Adrenal gland (tissue), 12 donors: ENCODE data around the gene SIL1. TPM values are rescaled to one million over a fixed set of nuclear protein-coding genes. Genes with fewer than 3 reads are reported as not detected.
"Not testable (repeated sequence)": the region's sequence is repeated elsewhere in the genome, so short reads cannot be mapped to it uniquely, and the experiment has no call there.

Experiments used
- DNase-seq, 7 donors: peaks; one replicate each; pipeline ENCODE4 v3.0.0-alpha.2; 2019 to 2020
- H3K27ac ChIP-seq, 5 donors: fragments of 200-600 bp; sonication (generic) in 4 of 5; 1 replicate in 3 of 5; 2 replicates in 2 of 5; pipeline versions ENCODE4 v1.5.1 to v1.8.0; 2016 to 2020; ENCODE audit warnings: mild to moderate bottlenecking in 1 of 5
- H3K27me3 ChIP-seq: fragments of 200-600 bp; 2 replicates; pipeline ENCODE4 v1.8.0; 2021
- H3K36me3 ChIP-seq, 2 donors: fragments of 200-600 bp; replicated peaks in 1 of 2; 1 replicate in 1 of 2; 2 replicates in 1 of 2; pipeline versions ENCODE4 v1.5.1 to v1.8.0; 2018 to 2022
- H3K4me1 ChIP-seq, 2 donors: fragments of 200-600 bp; replicated peaks in 1 of 2; 1 replicate in 1 of 2; 2 replicates in 1 of 2; pipeline versions ENCODE4 v1.5.1 to v1.8.0; 2018 to 2021
- H3K4me3 ChIP-seq, 4 donors: fragments of 200-600 bp; sonication (generic) in 3 of 4; one replicate each; pipeline ENCODE4 v1.5.1; 2016 to 2018
- H3K9me3 ChIP-seq, 3 donors: fragments of 200-600 bp; sonication (generic) in 1 of 3; replicated peaks in 1 of 3; 1 replicate in 2 of 3; 2 replicates in 1 of 3; pipeline versions ENCODE4 v1.5.1 to v1.8.0; 2016 to 2021
- POLR2A ChIP-seq, 2 donors: fragments of 450-650 bp; IDR thresholded peaks; one replicate each; pipeline ENCODE4 v1.6.1; 2017; ENCODE audit warnings: antibody characterized with exemption in 2 of 2, mild to moderate bottlenecking in 2 of 2, moderate library complexity in 1 of 2
- WGBS, 4 donors: extraction: QIAGEN DNeasy Blood & Tissue Kit in 2 of 4; methylation state at CpG; one replicate each; pipeline versions ENCODE4 v1.1.5 to v1.1.7; 2013 to 2017; 5-methylcytosine and 5-hydroxymethylcytosine counted together
- intact Hi-C, 2 donors: fragments of 100-400 bp; cut with DNase I; formaldehyde crosslinking; loops; one replicate each; pipeline versions ENCODE4 v1.14.1 to v1.15.0; 2022 to 2023
- polyA plus RNA-seq, 3 donors: library from polyadenylated mRNA; stranded (reverse); fragments of 200-250 nt in 2 of 3; fragments of 350-450 nt in 1 of 3; fragmentation: Illumina TruSeq in 1 of 3; extraction: RNeasy Lipid Tissue Mini Kit (QIAGEN cat#74804) in 1 of 3; gene quantifications; one replicate each; pipeline ENCODE4 v1.2.3, GENCODE V29; 2013 to 2014
- total RNA-seq, 9 donors: library from RNA; depleted of rRNA in 4 of 9; stranded (reverse); fragments of >200 nt in 4 of 9; fragments of 120-200 nt in 1 of 9; fragmentation: NEBNext Ultra II Directional in 1 of 9; extraction: Animal tissue kit (Norgen Biotek cat#: 25700) in 1 of 9; gene quantifications; one replicate each; pipeline versions ENCODE4 v1.1.0 to v1.2.4, GENCODE V29; 2013 to 2023
- TF ChIP-seq, protein P1 (sequence below), 6 experiments: fragments of 450-650 bp in 4 of 6; fragments of 200-600 bp in 2 of 6; sonication (generic) in 1 of 6; IDR thresholded peaks; 1 replicate in 5 of 6; 2 replicates in 1 of 6; pipeline versions ENCODE4 v1.5.1 to v1.8.0; 2016 to 2021; ENCODE audit warnings: antibody characterized with exemption in 6 of 6, mild to moderate bottlenecking in 2 of 6, moderate library complexity in 1 of 6
- donor health status: healthy with polysubstance abuse.
- donor health status: Bipolar disorder and iron deficiency.
- donor health status: DM: yes; HTN: yes; CAD: no.
- donor health status: DM: no; HTN: no; CAD: no.
- donor health status: DM: no; HTN: no; CAD: no.
- donor health status: DM: yes; HTN: yes; CAD: no.

SIL1 gene
- total and polyA plus RNA-seq, 12 donors = 81.9 to 313 (median 142) TPM

DNA sequence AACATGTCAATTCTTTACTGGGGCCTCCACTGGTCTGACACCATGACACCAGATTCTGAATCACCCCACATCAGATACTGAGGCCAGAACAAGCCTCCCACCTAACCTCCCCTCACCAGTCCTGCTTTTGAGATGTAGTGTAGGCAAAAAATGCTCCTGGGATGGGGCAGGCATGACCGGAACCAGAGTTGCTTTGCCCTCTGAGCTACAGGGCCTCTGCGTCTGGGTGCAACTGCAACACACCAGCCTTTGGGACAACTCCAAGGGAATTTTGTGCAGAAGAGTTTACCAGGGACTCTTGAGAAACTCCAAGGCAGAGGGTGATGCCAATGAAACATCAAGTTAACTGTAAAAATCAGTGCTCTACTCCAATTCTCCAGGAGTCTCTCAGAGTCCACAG, 79.4 kb downstream of the SIL1 start:
- DNase-seq = no peak
- TF ChIP-seq, protein P1, sequence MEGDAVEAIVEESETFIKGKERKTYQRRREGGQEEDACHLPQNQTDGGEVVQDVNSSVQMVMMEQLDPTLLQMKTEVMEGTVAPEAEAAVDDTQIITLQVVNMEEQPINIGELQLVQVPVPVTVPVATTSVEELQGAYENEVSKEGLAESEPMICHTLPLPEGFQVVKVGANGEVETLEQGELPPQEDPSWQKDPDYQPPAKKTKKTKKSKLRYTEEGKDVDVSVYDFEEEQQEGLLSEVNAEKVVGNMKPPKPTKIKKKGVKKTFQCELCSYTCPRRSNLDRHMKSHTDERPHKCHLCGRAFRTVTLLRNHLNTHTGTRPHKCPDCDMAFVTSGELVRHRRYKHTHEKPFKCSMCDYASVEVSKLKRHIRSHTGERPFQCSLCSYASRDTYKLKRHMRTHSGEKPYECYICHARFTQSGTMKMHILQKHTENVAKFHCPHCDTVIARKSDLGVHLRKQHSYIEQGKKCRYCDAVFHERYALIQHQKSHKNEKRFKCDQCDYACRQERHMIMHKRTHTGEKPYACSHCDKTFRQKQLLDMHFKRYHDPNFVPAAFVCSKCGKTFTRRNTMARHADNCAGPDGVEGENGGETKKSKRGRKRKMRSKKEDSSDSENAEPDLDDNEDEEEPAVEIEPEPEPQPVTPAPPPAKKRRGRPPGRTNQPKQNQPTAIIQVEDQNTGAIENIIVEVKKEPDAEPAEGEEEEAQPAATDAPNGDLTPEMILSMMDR (IDR thresholded peaks at IDR 0.05) = no peak
- TF ChIP-seq POLR2A (IDR thresholded peaks at IDR 0.05) = no peak
- H3K4me3 ChIP-seq = no peak overlapping the region
- no peaks in the 10 kb centered on the region for H3K4me1 ChIP-seq
- intact Hi-C loops = no loop called here
- peaks cover 0 to 35% of the 10 kb centered on the region in 2 donors for H3K36me3 ChIP-seq
- H3K27ac ChIP-seq = no peak overlapping the region
- H3K27me3 ChIP-seq = no peaks in the 10 kb centered on the region
- 92% methylated on average over 2 of the region's 2 CpGs; no CpG with 5 or more reads in 2 of the 4 donors for WGBS, 4 donors
- no peaks in the 10 kb centered on the region for H3K9me3 ChIP-seq

DNA sequence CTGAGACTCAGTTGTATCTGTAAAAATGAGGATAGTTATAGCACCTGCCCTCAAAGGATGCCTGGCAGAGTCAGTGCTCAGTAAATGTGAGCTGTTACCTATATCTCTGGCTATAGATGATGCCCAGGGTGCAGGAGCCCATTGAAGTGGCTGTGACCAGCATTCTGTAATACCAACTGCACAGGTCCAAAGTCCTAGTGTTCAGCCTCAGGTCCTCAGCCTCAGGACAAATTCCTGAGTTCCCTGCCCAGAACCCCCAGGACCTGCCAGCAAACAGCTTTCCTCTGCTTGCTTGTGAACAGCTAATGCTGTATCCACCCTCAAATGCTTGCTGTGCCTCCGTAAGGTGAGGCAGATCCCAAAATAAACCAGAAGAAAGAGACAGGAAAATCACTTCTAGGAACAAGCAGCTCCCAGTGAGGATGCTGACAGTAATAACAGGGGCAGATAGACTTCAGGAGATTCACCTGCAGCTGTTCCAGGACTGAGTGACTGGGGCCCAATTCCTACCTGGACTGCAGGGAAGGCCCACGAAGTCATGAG, 80.8 kb downstream of the SIL1 start:
- no peaks in the 10 kb centered on the region for H3K9me3 ChIP-seq
- intact Hi-C loops = no loop called here
- H3K36me3 ChIP-seq = peaks cover 0 to 35% of the 10 kb centered on the region in 2 donors
- H3K27me3 ChIP-seq = no peaks in the 10 kb centered on the region
- 89 to 100% (median 90%) methylated on average over 2 of the region's 2 CpGs for WGBS, 4 donors
- no peak overlapping the region for H3K4me3 ChIP-seq
- H3K4me1 ChIP-seq = no peaks in the 10 kb centered on the region
- no peak overlapping the region for H3K27ac ChIP-seq
- no peak for DNase-seq
- no peak for TF ChIP-seq POLR2A (IDR thresholded peaks at IDR 0.05)
- TF ChIP-seq, protein P1 (IDR thresholded peaks at IDR 0.05) = no peak

DNA sequence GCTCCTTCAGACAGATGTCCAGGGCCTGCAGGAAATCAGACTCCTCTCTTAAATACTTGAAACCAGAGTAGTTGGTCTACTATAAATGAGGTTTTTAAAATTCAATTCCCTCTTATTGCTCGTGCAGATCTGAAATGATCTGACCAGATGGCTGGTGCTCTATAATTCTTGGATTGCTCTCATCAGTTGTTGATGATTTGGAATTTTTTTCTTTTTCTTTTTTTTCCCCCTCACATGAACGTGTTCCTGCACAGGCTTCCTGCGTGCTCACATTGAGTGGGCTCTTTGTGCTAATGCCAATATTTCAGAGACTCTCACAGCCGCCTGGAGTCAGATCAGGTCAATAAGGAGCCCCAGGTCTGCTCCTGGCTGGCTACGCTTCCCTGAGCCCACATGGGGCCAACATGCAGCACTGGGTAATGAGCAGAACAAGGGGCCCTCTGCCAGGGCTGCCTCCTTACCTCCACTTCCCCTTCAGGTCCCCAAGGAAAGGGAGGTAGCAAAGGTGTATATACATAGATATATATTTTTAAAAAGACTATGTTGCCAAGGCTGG, 82.0 kb downstream of the SIL1 start:
- H3K27me3 ChIP-seq = no peaks in the 10 kb centered on the region
- intact Hi-C loops = no loop called here

DNA sequence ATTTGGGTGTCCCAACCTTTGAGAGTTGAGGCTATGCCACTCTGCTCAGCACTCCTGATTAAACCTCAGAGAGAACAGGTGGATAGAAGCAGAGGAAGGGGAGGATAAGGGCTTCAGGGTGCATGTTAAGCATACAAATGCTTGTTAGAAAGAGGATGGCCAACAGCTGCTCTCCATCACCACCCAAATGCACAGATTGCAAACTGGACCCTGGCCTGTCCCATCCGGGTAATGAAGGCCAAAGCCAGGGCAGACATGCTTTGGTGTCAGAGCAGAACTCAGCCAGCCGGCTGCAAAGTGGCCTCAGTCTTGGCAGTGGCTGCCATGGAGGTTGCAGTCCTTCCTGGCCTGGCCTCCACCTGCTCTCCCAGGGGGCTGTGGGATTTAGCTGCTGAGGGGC, 84.3 kb downstream of the SIL1 start:
- no peak overlapping the region for H3K4me3 ChIP-seq
- DNase-seq = no peak
- no peaks in the 10 kb centered on the region for H3K4me1 ChIP-seq
- peaks cover 0 to 15% of the 10 kb centered on the region in 2 donors for H3K36me3 ChIP-seq
- intact Hi-C loops = no loop called here
- no peaks in the 10 kb centered on the region for H3K27me3 ChIP-seq
- WGBS, 4 donors = 68 to 87% (median 80%) methylated on average over 2 of the region's 2 CpGs
- no peaks in the 10 kb centered on the region for H3K9me3 ChIP-seq
- TF ChIP-seq, protein P1 (IDR thresholded peaks at IDR 0.05) = no peak
- TF ChIP-seq POLR2A (IDR thresholded peaks at IDR 0.05) = no peak
- H3K27ac ChIP-seq = no peak overlapping the region

More for the DNA sequence above, 82.0 kb downstream of the SIL1 start:
- TF ChIP-seq, protein P1 (IDR thresholded peaks at IDR 0.05) = no peak
- TF ChIP-seq POLR2A (IDR thresholded peaks at IDR 0.05) = no peak
- WGBS, 4 donors = 89 to 96% (median 90%) methylated on average over 5 of the region's 5 CpGs
- Histone ChIP-seq H3K4me3 (no peak overlapping the region), H3K9me3 (no peaks in the 10 kb centered on the region), H3K36me3 (peaks cover 0 to 35% of the 10 kb centered on the region in 2 donors), H3K4me1 (no peaks in the 10 kb centered on the region), H3K27ac (no peak overlapping the region)
- DNase-seq = no peak

DNA sequence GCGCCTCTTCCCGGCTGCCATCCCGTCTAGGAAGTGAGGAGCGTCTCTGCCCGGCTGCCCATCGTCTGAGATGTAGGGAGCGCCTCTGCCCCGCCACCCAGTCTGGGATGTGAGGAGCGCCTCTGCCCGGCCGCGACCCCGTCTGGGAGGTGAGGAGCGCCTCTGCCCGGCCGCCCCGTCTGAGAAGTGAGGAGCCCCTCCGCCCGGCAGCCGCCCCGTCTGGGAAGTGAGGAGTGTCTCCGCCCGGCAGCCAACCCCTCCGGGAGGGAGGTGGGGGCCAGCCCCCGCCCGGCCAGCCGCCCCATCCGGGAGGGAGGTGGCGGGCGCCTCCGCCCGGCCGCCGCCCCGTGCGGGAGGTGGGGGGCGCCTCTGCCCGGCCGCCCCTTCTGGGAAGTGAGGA, 85.8 kb downstream of the SIL1 start:
- H3K27me3 ChIP-seq, H3K9me3 ChIP-seq, DNase-seq, H3K4me3 ChIP-seq, H3K36me3 ChIP-seq, H3K27ac ChIP-seq, intact Hi-C loops, H3K4me1 ChIP-seq: not testable (repeated sequence)
- 94 to 99% (median 98%) methylated on average over 22 to 37 of the region's 39 CpGs; no CpG with 5 or more reads in 1 of the 4 donors for WGBS, 4 donors
